HL-60 (cell line): ENCODE data around the gene DHCR24.

Experiments
- DNase-seq, 2 experiments: peaks; one replicate each; pipeline ENCODE4 v3.0.0-alpha.2; 2010 to 2020; ENCODE audit warnings: low read depth in 1 of 2, low spot score in 1 of 2
- H3K27ac ChIP-seq: fragments of 250-450 bp; sonication (Bioruptor Pico); replicated peaks from 2 replicates; pipeline ENCODE4 v1.5.1; 2020; ENCODE audit warnings: mild to moderate bottlenecking, moderate library complexity
- H3K27me3 ChIP-seq: fragments of 250-450 bp; sonication (Bioruptor Pico); 2 replicates; pipeline ENCODE4 v1.5.1; 2021; ENCODE audit warnings: mild to moderate bottlenecking, moderate library complexity; ENCODE audit not compliant: insufficient read depth, poor library complexity, severe bottlenecking
- H3K4me3 ChIP-seq: replicated peaks from 2 replicates; pipeline ENCODE4 v1.5.1; 2011; ENCODE audit warnings: mild to moderate bottlenecking, control low read depth, low read length; ENCODE audit not compliant: insufficient read depth
- CTCF ChIP-seq: IDR thresholded peaks from one replicate; pipeline ENCODE4 v1.5.1; 2011; ENCODE audit warnings: low read length, control low read depth, inconsistent platforms; ENCODE audit not compliant: insufficient read depth
- GABPA ChIP-seq: IDR thresholded peaks from 2 replicates; pipeline ENCODE4 v1.6.1; 2012; ENCODE audit warnings: low read depth
- POLR2AphosphoS5 ChIP-seq: IDR thresholded peaks from 2 replicates; pipeline ENCODE4 v1.6.1; 2012; ENCODE audit warnings: low read depth
- REST ChIP-seq: IDR thresholded peaks from 2 replicates; pipeline ENCODE4 v1.6.1; 2012; ENCODE audit warnings: low read depth; ENCODE audit not compliant: insufficient replicate concordance
- SPI1 ChIP-seq: IDR thresholded peaks from 2 replicates; pipeline ENCODE4 v1.6.1; 2012; ENCODE audit warnings: low read depth, mild to moderate bottlenecking, borderline replicate concordance

Gene DHCR24

GRCh38 chr1:54849219-54850068 lies 37.6 kb downstream of the DHCR24 start:
- DNase-seq, result no peak
- Histone ChIP-seq H3K27me3 (no peaks in the 10 kb centered on the region), H3K27ac (no peak overlapping the region), H3K4me3 (no peak overlapping the region)
- no peak for TF ChIP-seq POLR2AphosphoS5
- TF ChIP-seq GABPA, result no peak
- no peak for TF ChIP-seq REST
- no peak for TF ChIP-seq CTCF
- no peak for TF ChIP-seq SPI1

- no peak for TF ChIP-seq GABPA
- no peak for TF ChIP-seq REST
- TF ChIP-seq POLR2AphosphoS5, result no peak; the same call in 1 of the 2 replicates
- TF ChIP-seq CTCF, result no peak
- no peak for TF ChIP-seq SPI1
- H3K4me3 ChIP-seq, result no peak overlapping the region
- DNase-seq, result no peak
- no peak overlapping the region for H3K27ac ChIP-seq
- H3K27me3 ChIP-seq, result no peaks in the 10 kb centered on the region
Observed at GRCh38 chr1:54848134-54848948, 38.7 kb downstream of the DHCR24 start.

GRCh38 chr1:54846716-54847284 lies 40.2 kb downstream of the DHCR24 start:
- TF ChIP-seq POLR2AphosphoS5 (no peak), SPI1 (no peak), GABPA (no peak), CTCF (no peak), REST (no peak)
- no peaks in the 10 kb centered on the region for H3K27me3 ChIP-seq
- no peak overlapping the region for H3K4me3 ChIP-seq
- no peak overlapping the region for H3K27ac ChIP-seq
- no peak for DNase-seq
